ENCODE results near the gene ANKFY1. TPM values are rescaled to one million over a fixed set of nuclear protein-coding genes. Genes with fewer than 3 reads are reported as not detected.

The ANKFY1 gene
- total and polyA plus RNA-seq, 9 of the 15 experiments (the other 6 are each of a cell fraction or from before 2014, with no cell fraction given): 4.3 to 25.6 (median 12.2) TPM

DNA sequence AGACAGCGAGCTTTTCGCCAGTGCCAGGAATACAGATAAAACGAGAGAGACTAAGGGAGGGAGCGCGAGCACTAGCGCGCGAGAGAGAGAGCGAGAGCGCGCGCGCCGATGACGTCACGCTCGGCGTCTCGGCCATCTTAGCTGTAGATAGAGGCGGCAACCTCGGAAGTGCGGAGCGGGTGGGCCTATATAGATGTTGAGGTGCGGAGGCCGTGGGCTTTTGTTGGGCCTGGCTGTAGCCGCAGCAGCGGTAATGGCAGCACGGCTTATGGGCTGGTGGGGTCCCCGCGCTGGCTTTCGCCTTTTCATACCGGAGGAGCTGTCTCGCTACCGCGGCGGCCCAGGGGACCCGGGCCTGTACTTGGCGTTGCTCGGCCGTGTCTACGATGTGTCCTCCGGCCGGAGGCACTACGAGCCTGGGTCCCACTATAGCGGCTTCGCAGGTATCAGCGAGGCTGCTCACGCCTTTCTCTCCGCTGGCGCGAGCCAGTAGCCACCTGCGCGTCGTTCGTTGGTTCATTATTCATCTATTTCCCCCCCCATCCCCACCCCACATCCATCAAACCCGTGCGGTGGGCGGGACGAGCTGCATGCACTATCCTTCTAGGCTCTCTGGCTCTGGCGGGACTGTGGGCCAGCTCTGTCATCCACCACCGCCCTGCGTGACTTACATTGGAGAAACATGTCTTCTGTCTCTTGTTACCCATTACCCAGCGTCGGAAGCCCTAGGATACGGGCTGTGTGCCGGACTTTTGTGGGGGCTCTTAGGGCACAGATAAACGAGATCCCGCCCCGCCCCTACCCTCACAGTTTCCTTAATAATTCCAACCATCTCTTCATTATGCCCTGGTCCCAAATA is 120.0 kb downstream of the ANKFY1 start (continued):
- peak; percentile 76; the same call in 1 of the 2 replicates for TF ChIP-seq PML (IDR thresholded peaks at IDR 0.05; ENCODE audit: low read length)
- TF ChIP-seq, protein P1, sequence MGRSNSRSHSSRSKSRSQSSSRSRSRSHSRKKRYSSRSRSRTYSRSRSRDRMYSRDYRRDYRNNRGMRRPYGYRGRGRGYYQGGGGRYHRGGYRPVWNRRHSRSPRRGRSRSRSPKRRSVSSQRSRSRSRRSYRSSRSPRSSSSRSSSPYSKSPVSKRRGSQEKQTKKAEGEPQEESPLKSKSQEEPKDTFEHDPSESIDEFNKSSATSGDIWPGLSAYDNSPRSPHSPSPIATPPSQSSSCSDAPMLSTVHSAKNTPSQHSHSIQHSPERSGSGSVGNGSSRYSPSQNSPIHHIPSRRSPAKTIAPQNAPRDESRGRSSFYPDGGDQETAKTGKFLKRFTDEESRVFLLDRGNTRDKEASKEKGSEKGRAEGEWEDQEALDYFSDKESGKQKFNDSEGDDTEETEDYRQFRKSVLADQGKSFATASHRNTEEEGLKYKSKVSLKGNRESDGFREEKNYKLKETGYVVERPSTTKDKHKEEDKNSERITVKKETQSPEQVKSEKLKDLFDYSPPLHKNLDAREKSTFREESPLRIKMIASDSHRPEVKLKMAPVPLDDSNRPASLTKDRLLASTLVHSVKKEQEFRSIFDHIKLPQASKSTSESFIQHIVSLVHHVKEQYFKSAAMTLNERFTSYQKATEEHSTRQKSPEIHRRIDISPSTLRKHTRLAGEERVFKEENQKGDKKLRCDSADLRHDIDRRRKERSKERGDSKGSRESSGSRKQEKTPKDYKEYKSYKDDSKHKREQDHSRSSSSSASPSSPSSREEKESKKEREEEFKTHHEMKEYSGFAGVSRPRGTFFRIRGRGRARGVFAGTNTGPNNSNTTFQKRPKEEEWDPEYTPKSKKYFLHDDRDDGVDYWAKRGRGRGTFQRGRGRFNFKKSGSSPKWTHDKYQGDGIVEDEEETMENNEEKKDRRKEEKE (IDR thresholded peaks at IDR 0.05; ENCODE audit: borderline replicate concordance in 1 of 2, control insufficient read depth in 1 of 2, low read depth in 2 of 2, low read length in 1 of 2): no peak
- TF ChIP-seq, protein P2, sequence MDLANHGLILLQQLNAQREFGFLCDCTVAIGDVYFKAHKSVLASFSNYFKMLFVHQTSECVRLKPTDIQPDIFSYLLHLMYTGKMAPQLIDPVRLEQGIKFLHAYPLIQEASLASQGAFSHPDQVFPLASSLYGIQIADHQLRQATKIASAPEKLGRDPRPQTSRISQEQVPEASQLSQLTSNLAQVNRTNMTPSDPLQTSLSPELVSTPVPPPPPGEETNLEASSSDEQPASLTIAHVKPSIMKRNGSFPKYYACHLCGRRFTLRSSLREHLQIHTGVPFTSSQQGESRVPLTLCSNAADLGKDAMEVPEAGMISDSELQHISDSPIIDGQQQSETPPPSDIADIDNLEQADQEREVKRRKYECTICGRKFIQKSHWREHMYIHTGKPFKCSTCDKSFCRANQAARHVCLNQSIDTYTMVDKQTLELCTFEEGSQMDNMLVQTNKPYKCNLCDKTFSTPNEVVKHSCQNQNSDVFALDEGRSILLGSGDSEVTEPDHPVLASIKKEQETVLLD (IDR thresholded peaks at IDR 0.05): no peak
- no peak for TF ChIP-seq ZFP36 (IDR thresholded peaks at IDR 0.05; ENCODE audit: low read depth, low read length, partially characterized antibody)
- no peak for TF ChIP-seq ZNF23 (CRISPR knock-in tag; IDR thresholded peaks at IDR 0.05)
- 0 out of 2 replicates have a peak, but pooled peaks have one; percentile 51 for TF ChIP-seq ELF2 (CRISPR knock-in tag; IDR thresholded peaks at IDR 0.05)
- no peak for TF ChIP-seq SREBF2 (CRISPR knock-in tag; IDR thresholded peaks at IDR 0.05)
- TF ChIP-seq ADNP (tag; IDR thresholded peaks at IDR 0.05): no peak
- no peak for TF ChIP-seq SMARCB1 (IDR thresholded peaks at IDR 0.05; ENCODE audit: insufficient read length, low read depth)
- TF ChIP-seq PHF21A (IDR thresholded peaks at IDR 0.05; ENCODE audit: borderline replicate concordance, low read depth): no peak
- TF ChIP-seq ZNF121 (CRISPR knock-in tag; conservative IDR thresholded peaks at IDR 0.05): no peak
- no peak for TF ChIP-seq ZNF518B (CRISPR knock-in tag; IDR thresholded peaks at IDR 0.05)
- TF ChIP-seq, protein P3, sequence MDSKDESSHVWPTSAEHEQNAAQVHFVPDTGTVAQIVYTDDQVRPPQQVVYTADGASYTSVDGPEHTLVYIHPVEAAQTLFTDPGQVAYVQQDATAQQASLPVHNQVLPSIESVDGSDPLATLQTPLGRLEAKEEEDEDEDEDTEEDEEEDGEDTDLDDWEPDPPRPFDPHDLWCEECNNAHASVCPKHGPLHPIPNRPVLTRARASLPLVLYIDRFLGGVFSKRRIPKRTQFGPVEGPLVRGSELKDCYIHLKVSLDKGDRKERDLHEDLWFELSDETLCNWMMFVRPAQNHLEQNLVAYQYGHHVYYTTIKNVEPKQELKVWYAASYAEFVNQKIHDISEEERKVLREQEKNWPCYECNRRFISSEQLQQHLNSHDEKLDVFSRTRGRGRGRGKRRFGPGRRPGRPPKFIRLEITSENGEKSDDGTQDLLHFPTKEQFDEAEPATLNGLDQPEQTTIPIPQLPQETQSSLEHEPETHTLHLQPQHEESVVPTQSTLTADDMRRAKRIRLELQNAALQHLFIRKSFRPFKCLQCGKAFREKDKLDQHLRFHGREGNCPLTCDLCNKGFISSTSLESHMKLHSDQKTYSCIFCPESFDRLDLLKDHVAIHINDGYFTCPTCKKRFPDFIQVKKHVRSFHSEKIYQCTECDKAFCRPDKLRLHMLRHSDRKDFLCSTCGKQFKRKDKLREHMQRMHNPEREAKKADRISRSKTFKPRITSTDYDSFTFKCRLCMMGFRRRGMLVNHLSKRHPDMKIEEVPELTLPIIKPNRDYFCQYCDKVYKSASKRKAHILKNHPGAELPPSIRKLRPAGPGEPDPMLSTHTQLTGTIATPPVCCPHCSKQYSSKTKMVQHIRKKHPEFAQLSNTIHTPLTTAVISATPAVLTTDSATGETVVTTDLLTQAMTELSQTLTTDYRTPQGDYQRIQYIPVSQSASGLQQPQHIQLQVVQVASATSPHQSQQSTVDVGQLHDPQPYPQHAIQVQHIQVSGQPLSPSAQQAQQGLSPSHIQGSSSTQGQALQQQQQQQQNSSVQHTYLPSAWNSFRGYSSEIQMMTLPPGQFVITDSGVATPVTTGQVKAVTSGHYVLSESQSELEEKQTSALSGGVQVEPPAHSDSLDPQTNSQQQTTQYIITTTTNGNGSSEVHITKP (IDR thresholded peaks at IDR 0.05; ENCODE audit: partially characterized antibody): no peak
- TF ChIP-seq HDAC6 (IDR thresholded peaks at IDR 0.05; ENCODE audit: low read depth, low read length): no peak

Data from K562 (cell line).